Measurements from ENCODE around the gene PPP2R5C.

The PPP2R5C gene

DNA sequence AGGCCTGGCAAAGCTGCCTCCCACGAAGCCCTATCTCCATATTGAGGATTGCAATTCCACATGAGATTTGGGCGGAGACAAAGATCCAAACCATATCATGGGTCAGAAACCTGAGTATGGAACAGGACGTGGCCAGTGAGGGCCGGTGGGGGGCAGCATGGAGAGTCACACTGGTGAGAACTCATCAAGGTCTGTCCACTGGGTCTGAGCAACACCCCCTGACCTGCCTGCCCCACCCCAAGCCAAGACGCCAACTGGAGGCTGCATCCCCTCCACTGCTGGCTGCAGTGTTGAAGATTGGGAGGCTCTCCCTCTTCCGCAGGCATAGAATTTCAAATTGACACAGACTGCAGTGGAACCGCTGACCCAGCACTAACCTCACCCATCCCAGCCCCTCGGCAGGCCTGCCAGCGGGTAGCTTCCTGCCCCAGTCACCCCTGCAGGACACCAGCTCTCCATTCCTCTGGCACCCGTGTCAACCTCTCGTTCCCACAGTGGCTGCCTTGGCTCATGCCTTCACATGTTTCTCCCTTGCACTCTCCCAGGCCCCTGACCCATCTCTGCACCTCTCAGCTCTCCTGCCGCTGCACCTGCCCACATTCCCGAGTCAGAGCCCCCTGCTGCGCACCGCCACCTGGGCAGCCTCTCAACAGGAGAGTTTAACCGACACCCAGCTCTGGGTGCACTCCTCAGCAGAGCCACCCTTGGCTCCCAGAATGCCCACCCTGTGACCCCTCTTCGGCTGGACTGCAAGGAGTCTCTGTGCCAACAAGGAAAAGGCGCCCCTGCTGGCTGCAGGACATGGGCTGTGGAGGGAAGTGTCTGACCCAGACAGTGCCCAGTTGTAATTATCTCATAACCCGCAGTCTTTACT is 45.2 kb upstream of the PPP2R5C start:
- no peak overlapping the region for H3K27ac ChIP-seq
- no peak overlapping the region for H3K4me3 ChIP-seq (ENCODE audit: low read depth, low read length)
- no peaks in the 10 kb centered on the region for H3K36me3 ChIP-seq (replicated peaks)
- no peaks in the 10 kb centered on the region for H3K27me3 ChIP-seq (replicated peaks)
- in situ Hi-C loops (cut with HindIII; ENCODE audit: low pct_ligation_motif_present, low sequenced_read_pairs) = no loop called here
- DNase-seq = no peak
- TF ChIP-seq, protein P1, sequence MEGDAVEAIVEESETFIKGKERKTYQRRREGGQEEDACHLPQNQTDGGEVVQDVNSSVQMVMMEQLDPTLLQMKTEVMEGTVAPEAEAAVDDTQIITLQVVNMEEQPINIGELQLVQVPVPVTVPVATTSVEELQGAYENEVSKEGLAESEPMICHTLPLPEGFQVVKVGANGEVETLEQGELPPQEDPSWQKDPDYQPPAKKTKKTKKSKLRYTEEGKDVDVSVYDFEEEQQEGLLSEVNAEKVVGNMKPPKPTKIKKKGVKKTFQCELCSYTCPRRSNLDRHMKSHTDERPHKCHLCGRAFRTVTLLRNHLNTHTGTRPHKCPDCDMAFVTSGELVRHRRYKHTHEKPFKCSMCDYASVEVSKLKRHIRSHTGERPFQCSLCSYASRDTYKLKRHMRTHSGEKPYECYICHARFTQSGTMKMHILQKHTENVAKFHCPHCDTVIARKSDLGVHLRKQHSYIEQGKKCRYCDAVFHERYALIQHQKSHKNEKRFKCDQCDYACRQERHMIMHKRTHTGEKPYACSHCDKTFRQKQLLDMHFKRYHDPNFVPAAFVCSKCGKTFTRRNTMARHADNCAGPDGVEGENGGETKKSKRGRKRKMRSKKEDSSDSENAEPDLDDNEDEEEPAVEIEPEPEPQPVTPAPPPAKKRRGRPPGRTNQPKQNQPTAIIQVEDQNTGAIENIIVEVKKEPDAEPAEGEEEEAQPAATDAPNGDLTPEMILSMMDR (IDR thresholded peaks at IDR 0.05; ENCODE audit: low read depth, low read length, missing control alignments) = no peak

DNA sequence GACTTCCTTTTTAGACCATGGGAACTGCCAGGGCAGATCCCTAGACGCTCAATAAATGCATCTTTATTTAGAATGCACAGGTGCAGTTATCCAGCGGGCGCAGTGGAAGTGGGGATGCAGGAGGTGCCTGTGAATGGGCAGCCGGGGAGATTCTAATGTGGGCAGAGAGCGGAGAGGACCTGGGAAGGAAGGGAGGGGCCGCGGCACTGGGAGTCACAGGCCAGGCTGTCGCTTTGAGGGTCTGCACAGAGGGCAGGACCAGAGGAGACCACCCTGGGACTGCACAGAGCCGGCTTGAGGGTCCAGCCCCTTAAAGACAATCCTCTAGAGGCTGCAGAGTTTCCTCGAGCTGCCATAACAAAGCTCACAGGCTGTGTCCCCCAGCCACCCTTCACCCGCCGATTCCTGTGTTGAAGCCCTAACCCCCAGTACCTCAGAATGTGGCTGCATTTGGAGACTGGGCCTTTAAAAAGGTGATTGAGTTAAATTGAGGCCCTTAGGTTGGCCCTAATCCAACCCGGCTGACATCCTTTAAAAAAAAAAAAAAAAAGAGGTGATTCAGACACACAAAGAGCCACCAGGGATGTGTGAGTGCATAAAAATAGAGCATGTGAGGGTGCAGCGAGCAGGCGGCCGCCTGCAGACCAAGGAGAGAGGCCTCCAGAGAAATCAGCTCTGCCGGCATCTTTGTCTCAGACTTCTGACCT is 44.4 kb upstream of the PPP2R5C start:
- H3K36me3 ChIP-seq (replicated peaks) = no peaks in the 10 kb centered on the region
- TF ChIP-seq, protein P1 (IDR thresholded peaks at IDR 0.05; ENCODE audit: low read depth, low read length, missing control alignments) = no peak
- no peak overlapping the region for H3K4me3 ChIP-seq (ENCODE audit: low read depth, low read length)
- DNase-seq = no peak
- H3K27ac ChIP-seq = no peak overlapping the region
- no peaks in the 10 kb centered on the region for H3K27me3 ChIP-seq (replicated peaks)
- in situ Hi-C loops (cut with HindIII; ENCODE audit: low pct_ligation_motif_present, low sequenced_read_pairs) = no loop called here

DNA sequence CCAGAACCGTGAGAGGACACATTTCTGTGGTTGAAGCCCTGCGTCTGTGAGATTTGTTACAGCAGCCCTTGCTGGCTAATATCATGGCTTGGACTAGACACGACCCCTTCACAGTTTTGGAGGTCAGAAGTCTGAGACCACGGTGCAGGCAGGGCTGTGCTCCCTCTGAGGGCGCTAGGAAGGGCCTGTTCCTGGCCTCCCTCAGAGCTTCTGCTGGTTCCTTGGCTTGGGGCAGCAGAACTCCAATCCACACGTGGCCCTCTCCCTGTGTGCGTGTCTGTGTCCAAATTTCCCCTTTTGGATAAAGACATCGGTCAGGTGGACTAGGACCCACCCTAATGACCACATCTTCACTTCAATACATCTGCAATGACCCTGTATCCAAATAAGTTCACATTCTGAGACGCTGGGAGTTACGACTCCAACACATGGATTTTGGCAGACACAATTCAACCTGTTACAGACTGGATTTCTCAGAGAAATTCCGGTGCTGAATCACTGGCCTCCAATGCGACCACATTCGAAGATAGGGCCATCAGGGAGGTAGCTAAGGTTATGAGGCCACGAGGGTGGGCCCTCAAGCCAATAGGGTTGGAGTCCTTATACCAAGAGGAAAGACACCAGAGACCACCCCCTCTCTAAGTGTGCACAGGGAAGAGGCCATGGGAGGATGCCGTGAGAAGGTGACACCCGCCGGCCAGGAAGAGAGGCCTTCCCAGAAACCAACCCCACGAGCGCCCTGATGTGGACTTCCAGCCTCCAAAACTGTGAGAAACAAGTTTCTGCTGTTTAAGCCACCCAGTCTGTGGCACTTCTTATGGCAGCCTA is 43.6 kb upstream of the PPP2R5C start:
- in situ Hi-C loops (cut with HindIII; ENCODE audit: low pct_ligation_motif_present, low sequenced_read_pairs) = no loop called here
- no peaks in the 10 kb centered on the region for H3K27me3 ChIP-seq (replicated peaks)
- no peak overlapping the region for H3K27ac ChIP-seq
- H3K36me3 ChIP-seq (replicated peaks) = no peaks in the 10 kb centered on the region
- H3K4me3 ChIP-seq (ENCODE audit: low read depth, low read length) = no peak overlapping the region
- DNase-seq = no peak
- TF ChIP-seq, protein P1 (IDR thresholded peaks at IDR 0.05; ENCODE audit: low read depth, low read length, missing control alignments) = no peak

DNA sequence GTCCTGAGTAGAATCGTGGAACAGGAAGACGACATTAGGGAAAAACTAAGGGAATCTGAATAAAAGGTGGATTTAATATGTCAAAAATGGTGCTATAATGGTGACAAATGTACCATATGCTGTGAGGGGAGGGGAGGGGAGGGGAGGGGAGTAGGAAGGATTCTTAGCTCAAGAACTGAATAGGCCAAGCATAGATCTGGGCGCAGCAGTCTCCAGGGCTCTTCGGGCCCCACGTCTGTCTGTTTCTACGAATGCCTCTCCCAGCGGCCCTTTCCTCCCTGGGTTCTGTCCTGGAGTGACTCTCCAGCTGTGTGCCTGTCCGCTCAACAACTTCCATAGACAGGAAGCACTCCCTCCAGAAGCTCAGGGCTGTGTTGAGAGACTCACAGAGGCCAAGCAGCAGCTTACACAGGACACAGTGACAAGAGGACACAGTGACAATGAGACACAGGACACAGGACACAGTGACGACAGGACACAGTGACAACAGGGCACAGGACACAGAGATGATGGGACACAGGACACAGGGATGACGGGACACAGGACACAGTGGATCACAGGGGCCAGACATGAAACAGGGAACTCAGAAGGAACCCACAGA is 42.4 kb upstream of the PPP2R5C start:
- no peak for DNase-seq
- in situ Hi-C loops (cut with HindIII; ENCODE audit: low pct_ligation_motif_present, low sequenced_read_pairs) = no loop called here
- Histone ChIP-seq H3K27me3 (replicated peaks) (no peaks in the 10 kb centered on the region), H3K4me3 (ENCODE audit: low read depth, low read length) (no peak overlapping the region), H3K27ac (no peak overlapping the region), H3K36me3 (replicated peaks) (no peaks in the 10 kb centered on the region)
- TF ChIP-seq, protein P1 (IDR thresholded peaks at IDR 0.05; ENCODE audit: low read depth, low read length, missing control alignments) = no peak

DNA sequence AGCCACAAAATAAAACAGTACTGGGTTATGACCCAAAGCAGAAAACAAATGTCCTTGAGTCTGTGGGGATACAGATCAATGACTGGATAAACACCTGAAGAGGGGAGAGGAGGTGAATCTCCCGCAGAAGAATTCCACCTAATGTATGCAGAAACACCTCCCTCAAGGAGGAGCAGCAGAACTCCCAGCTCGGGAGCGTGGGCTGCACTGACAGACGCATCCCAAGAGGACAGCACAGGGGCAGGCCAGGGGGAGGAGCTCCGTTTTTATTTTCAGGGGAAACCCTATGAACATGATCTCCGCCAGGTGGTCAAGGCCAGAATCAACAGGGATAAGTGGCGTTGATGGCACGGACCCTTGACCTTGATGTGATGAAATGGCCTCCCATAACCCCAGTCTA is 41.8 kb upstream of the PPP2R5C start:
- H3K27me3 ChIP-seq (replicated peaks) = no peaks in the 10 kb centered on the region
- in situ Hi-C loops (cut with HindIII; ENCODE audit: low pct_ligation_motif_present, low sequenced_read_pairs) = no loop called here
- no peak for DNase-seq
- no peaks in the 10 kb centered on the region for H3K36me3 ChIP-seq (replicated peaks)
- TF ChIP-seq, protein P1 (IDR thresholded peaks at IDR 0.05; ENCODE audit: low read depth, low read length, missing control alignments) = no peak
- H3K27ac ChIP-seq = no peak overlapping the region
- H3K4me3 ChIP-seq (ENCODE audit: low read depth, low read length) = no peak overlapping the region
